WTC11 (cell line): ENCODE measurements around the gene CHST11. TPM values are rescaled to one million over a fixed set of nuclear protein-coding genes. Genes with fewer than 3 reads are reported as not detected.

Experiments used
- ATAC-seq: fragments of 200-7000 bp; cut with Tn5 transposase; 2 replicates; pipeline ENCODE4 v1.10.0; 2021; ENCODE audit warnings: mild to moderate bottlenecking, moderate library complexity
- CTCF ChIA-PET: fragments of 300-600 bp; sonication (Branson Sonifier 250); formaldehyde crosslinking; loops from one replicate; lab custom pipeline; 2021; ENCODE audit warnings: antibody characterized with exemption; lab: Charles Lee
- POLR2A ChIA-PET: fragments of 350-600 bp; sonication (Branson Sonifier 250); formaldehyde crosslinking; loops from one replicate; lab custom pipeline; 2021; ENCODE audit warnings: antibody characterized with exemption; lab: Charles Lee
- DNase-seq: peaks from one replicate; pipeline ENCODE4 v3.0.0; 2021; ENCODE audit warnings: low spot score
- H3K27ac Mint-ChIP-seq: 2 replicates; pipeline ENCODE4 v1.8.0; 2021; ENCODE audit warnings: mixed read lengths
- H3K27me3 Mint-ChIP-seq: 2 replicates; pipeline ENCODE4 v1.8.0; 2021; ENCODE audit warnings: low read depth, mild to moderate bottlenecking, moderate library complexity, mixed read lengths
- H3K36me3 Mint-ChIP-seq: 2 replicates; pipeline ENCODE4 v1.8.0; 2021; ENCODE audit warnings: mixed read lengths
- H3K4me1 Mint-ChIP-seq: 2 replicates; pipeline ENCODE4 v1.8.0; 2022; ENCODE audit warnings: mixed read lengths
- H3K4me3 Mint-ChIP-seq: 2 replicates; pipeline ENCODE4 v1.8.0; 2021; ENCODE audit warnings: mild to moderate bottlenecking, moderate library complexity, mixed read lengths
- H3K9me3 Mint-ChIP-seq: 2 replicates; pipeline ENCODE4 v1.8.0; 2021; ENCODE audit warnings: mixed read lengths
- ATF3 ChIP-seq: sonication (generic); formaldehyde crosslinking; conservative IDR thresholded peaks from 2 replicates; pipeline ENCODE4 v1.8.1; 2022; ENCODE audit warnings: mild to moderate bottlenecking, missing genetic modification reagents
- CTCF ChIP-seq: fragments of 200-600 bp; IDR thresholded peaks from 2 replicates; pipeline ENCODE4 v1.8.0; 2022; ENCODE audit warnings: antibody characterized with exemption
- E2F4 ChIP-seq: sonication (generic); formaldehyde crosslinking; IDR thresholded peaks from 2 replicates; pipeline ENCODE4 v1.8.1; 2022; ENCODE audit warnings: low read depth, mild to moderate bottlenecking, moderate library complexity, missing genetic modification reagents, borderline replicate concordance
- ERG ChIP-seq: fragments of 250-450 bp; sonication (Bioruptor Pico); IDR thresholded peaks from 2 replicates; pipeline ENCODE4 v1.8.0; 2021; ENCODE audit warnings: mild to moderate bottlenecking
- FOXK1 ChIP-seq: sonication (generic); formaldehyde crosslinking; IDR thresholded peaks from 2 replicates; pipeline ENCODE4 v1.8.0; 2022; ENCODE audit warnings: mild to moderate bottlenecking, moderate library complexity, missing genetic modification reagents
- GABPB1 ChIP-seq: sonication (generic); formaldehyde crosslinking; IDR thresholded peaks from 2 replicates; pipeline ENCODE4 v1.8.1; 2023; ENCODE audit warnings: mild to moderate bottlenecking, missing genetic modification reagents
- GRHL2 ChIP-seq: fragments of 250-450 bp; sonication (Bioruptor Pico); IDR thresholded peaks from 2 replicates; pipeline ENCODE4 v1.8.0; 2022; ENCODE audit warnings: mild to moderate bottlenecking, moderate library complexity; ENCODE audit not compliant: insufficient replicate concordance, severe bottlenecking
- HMGA2 ChIP-seq: fragments of 250-450 bp; sonication (Bioruptor Pico); IDR thresholded peaks from 2 replicates; pipeline ENCODE4 v1.4.0; 2021; ENCODE audit warnings: mild to moderate bottlenecking, moderate library complexity
- JUN ChIP-seq: sonication (generic); formaldehyde crosslinking; IDR thresholded peaks from 2 replicates; pipeline ENCODE4 v1.8.0; 2023; ENCODE audit warnings: mild to moderate bottlenecking, missing genetic modification reagents
- NR1H2 ChIP-seq: sonication (generic); formaldehyde crosslinking; IDR thresholded peaks from 2 replicates; pipeline ENCODE4 v1.9.0; 2021; ENCODE audit warnings: mild to moderate bottlenecking, moderate library complexity, missing genetic modification reagents
- NR3C1 ChIP-seq: sonication (generic); formaldehyde crosslinking; conservative IDR thresholded peaks from 2 replicates; pipeline ENCODE4 v1.8.1; 2023; ENCODE audit warnings: low read depth, mild to moderate bottlenecking, missing genetic modification reagents
- SOX15 ChIP-seq: fragments of 250-450 bp; sonication (Bioruptor Pico); IDR thresholded peaks from 2 replicates; pipeline ENCODE4 v1.9.0; 2021; ENCODE audit warnings: mild to moderate bottlenecking
- STAT6 ChIP-seq: sonication (generic); formaldehyde crosslinking; conservative IDR thresholded peaks from 2 replicates; pipeline ENCODE4 v1.8.1; 2023; ENCODE audit warnings: mild to moderate bottlenecking, low read depth, missing genetic modification reagents, moderate library complexity
- TEAD4 ChIP-seq: sonication (generic); formaldehyde crosslinking; IDR thresholded peaks from 2 replicates; pipeline ENCODE4 v1.8.0; 2022; ENCODE audit warnings: mild to moderate bottlenecking, missing genetic modification reagents
- ZNF121 ChIP-seq: sonication (generic); formaldehyde crosslinking; IDR thresholded peaks from 2 replicates; pipeline ENCODE4 v1.8.0; 2023; ENCODE audit warnings: missing genetic modification reagents
- ZNF281 ChIP-seq: sonication (generic); formaldehyde crosslinking; IDR thresholded peaks from 2 replicates; pipeline ENCODE4 v1.8.0; 2023; ENCODE audit warnings: mild to moderate bottlenecking, missing genetic modification reagents
- ZNF532 ChIP-seq: fragments of 250-450 bp; sonication (Bioruptor Pico); IDR thresholded peaks from 2 replicates; pipeline ENCODE4 v1.9.0; 2021; ENCODE audit warnings: mild to moderate bottlenecking, borderline replicate concordance
- total RNA-seq: library from RNA; stranded (reverse); gene quantifications from 3 replicates; pipeline ENCODE4 v1.2.3, GENCODE V29; 2021

The CHST11 gene
- total RNA-seq, 1 experiment from 2014 or later: 24.2 TPM

GRCh38 chr12:104529130-104529874, 72.6 kb downstream of the CHST11 start (continued):
- TF ChIP-seq CTCF (no peak), SOX15 (no peak)
- TF ChIP-seq, all 79 proteins: peak for 0

- ChIA-PET CTCF (no interaction called here), POLR2A (no interaction called here)
- H3K27me3 Mint-ChIP-seq: no peaks in the 10 kb centered on the region
- peaks cover 9% of the 10 kb centered on the region for H3K9me3 Mint-ChIP-seq
- ATAC-seq (no peak), DNase-seq (no peak)
- H3K4me1 Mint-ChIP-seq: peaks cover 41% of the 10 kb centered on the region
- no peak overlapping the region for H3K27ac Mint-ChIP-seq
- TF ChIP-seq ZNF121 (CRISPR knock-in tag): no peak
- no peak for TF ChIP-seq GABPB1 (CRISPR knock-in tag)
- no peak for TF ChIP-seq HMGA2 (CRISPR knock-in tag)
- H3K36me3 Mint-ChIP-seq: peaks cover 5% of the 10 kb centered on the region
- H3K4me3 Mint-ChIP-seq: no peak overlapping the region
These were observed 75.9 kb downstream of the CHST11 start for GRCh38 chr12:104532636-104533035.

- TF ChIP-seq GRHL2 (CRISPR knock-in tag) (no peak), GABPB1 (CRISPR knock-in tag) (no peak), TEAD4 (CRISPR knock-in tag) (no peak), FOXK1 (CRISPR knock-in tag) (no peak), ERG (CRISPR knock-in tag) (no peak), JUN (no peak), ZNF281 (no peak), ATF3 (CRISPR knock-in tag) (no peak), NR3C1 (CRISPR knock-in tag) (no peak), STAT6 (CRISPR knock-in tag) (no peak), ZNF532 (no peak), E2F4 (CRISPR knock-in tag) (no peak), NR1H2 (CRISPR knock-in tag) (no peak)
- no peaks in the 10 kb centered on the region for H3K27me3 Mint-ChIP-seq
- peaks cover 7% of the 10 kb centered on the region for H3K9me3 Mint-ChIP-seq
- no peak overlapping the region for H3K4me3 Mint-ChIP-seq
- peaks cover 39% of the 10 kb centered on the region for H3K4me1 Mint-ChIP-seq
- H3K27ac Mint-ChIP-seq: no peak overlapping the region
- DNase-seq: no peak
- ATAC-seq: no peak
- ChIA-PET CTCF (no interaction called here), POLR2A (no interaction called here)
- H3K36me3 Mint-ChIP-seq: peaks cover 5% of the 10 kb centered on the region; the same call in 1 of the 2 replicates
These were observed 76.4 kb downstream of the CHST11 start for GRCh38 chr12:104533134-104533533.
